Stimulated activated naive CD8-positive, alpha-beta T cell treated with anti-CD3 and anti-CD28 coated beads, Interleukin-15, Interleukin-2, amounts not matched to agents 100 ng/mL and 50 ng/mL, for 24 hours (primary cell): ENCODE measurements around the gene MADCAM1.

Source experiments
- H3K27ac Mint-ChIP-seq: one replicate; pipeline ENCODE4 v1.8.0; 2021; ENCODE audit warnings: mild to moderate bottlenecking, mixed read lengths
- H3K27me3 Mint-ChIP-seq: one replicate; pipeline ENCODE4 v1.8.0; 2021; ENCODE audit warnings: mixed read lengths
- H3K36me3 Mint-ChIP-seq: one replicate; pipeline ENCODE4 v1.8.0; 2021; ENCODE audit warnings: low read depth, mixed read lengths
- H3K4me1 Mint-ChIP-seq: one replicate; pipeline ENCODE4 v1.8.0; 2021; ENCODE audit warnings: low read depth, mixed read lengths
- H3K4me3 Mint-ChIP-seq: one replicate; pipeline ENCODE4 v1.8.0; 2021; ENCODE audit warnings: mild to moderate bottlenecking, mixed read lengths
- H3K9me3 Mint-ChIP-seq: one replicate; pipeline ENCODE4 v1.8.0; 2021; ENCODE audit warnings: mixed read lengths

The MADCAM1 gene

DNA sequence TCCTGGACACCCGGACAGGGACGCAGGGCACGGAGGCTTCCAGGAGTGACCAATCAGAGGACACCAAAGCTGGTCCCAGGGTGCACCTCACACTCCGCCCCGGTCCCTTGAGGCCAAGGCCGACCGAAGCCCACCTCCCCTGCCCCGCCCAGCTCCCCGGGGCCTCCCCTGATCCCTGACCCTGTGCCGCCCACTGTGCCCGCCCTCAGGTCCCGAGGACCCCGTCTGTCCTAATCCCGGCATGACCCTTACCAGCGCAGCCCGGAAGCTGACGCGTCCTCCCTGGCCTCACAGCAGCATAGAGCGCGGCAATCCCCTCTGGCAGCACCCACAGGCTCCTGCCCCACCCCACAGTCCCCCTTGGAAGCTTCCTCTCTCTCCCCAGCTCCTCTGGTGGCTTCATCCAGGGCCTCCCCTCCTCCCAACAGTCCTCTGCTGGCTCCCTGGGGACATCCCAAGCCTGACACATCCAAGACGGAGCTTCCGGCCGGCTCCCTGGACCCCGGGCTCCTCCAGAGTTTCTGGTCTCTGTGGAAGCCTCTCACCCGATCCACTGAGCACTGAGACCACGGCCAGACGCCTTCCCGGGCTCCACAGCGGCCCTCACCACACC, 27.9 kb downstream of the MADCAM1 start:
- Mint-ChIP-seq H3K27me3 (peaks cover 7% of the 10 kb centered on the region), H3K4me1 (no peaks in the 10 kb centered on the region), H3K36me3 (no peaks in the 10 kb centered on the region), H3K4me3 (no peak overlapping the region), H3K9me3 (no peaks in the 10 kb centered on the region), H3K27ac (no peak overlapping the region)

DNA sequence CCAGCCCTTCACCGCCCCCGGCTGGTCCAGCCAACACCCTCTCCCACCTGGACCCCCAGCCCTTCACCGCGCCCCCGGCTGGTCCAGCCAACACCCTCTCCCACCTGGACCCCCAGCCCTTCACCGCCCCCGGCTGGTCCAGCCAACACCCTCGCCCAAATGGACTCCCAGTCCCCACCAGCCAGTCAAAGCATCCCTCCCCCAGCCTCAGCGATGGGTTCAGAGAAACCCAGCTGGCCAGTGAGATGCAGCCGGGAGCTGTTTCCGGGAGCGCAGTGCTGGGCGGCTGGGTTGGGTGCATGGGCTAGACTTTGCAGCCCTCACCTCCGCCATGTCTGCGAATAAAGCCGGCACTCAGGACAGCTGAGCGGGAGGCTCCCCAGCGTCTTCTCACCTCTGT, 28.7 kb downstream of the MADCAM1 start:
- no peak overlapping the region for H3K27ac Mint-ChIP-seq
- peaks cover 7% of the 10 kb centered on the region for H3K27me3 Mint-ChIP-seq
- no peaks in the 10 kb centered on the region for H3K36me3 Mint-ChIP-seq
- no peak overlapping the region for H3K4me3 Mint-ChIP-seq
- H3K4me1 Mint-ChIP-seq: peaks cover under 1% of the 10 kb centered on the region
- no peaks in the 10 kb centered on the region for H3K9me3 Mint-ChIP-seq

DNA sequence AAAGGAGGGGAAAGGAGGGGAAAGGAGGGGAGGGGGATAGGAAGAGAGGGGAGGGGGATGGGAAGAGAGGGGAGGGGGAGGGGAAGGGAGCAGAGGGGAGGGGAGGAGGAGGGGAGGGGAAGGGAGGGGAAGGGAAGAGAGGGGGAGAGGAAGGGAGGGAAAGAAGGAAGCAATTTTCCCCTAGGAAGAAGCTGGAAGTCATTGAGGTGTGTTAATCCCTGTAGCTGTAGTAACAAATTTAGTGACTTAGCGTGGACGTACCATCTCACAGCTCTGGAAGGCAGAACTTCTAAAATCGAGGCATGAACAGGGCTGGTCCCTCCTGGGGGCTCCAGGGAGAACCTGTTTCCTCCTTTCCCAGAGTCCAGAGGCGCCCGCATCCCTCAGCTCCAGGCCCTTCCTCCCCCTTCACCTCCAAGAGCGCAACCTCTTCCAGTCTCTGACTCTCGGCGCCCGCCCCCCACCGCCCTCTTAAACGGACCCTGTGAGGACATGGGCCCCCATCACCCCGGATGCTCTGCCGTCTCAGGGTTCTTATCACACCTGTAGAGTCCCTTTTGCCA, 29.7 kb downstream of the MADCAM1 start:
- H3K27ac Mint-ChIP-seq: no peak overlapping the region
- H3K27me3 Mint-ChIP-seq: peaks cover 7% of the 10 kb centered on the region

DNA sequence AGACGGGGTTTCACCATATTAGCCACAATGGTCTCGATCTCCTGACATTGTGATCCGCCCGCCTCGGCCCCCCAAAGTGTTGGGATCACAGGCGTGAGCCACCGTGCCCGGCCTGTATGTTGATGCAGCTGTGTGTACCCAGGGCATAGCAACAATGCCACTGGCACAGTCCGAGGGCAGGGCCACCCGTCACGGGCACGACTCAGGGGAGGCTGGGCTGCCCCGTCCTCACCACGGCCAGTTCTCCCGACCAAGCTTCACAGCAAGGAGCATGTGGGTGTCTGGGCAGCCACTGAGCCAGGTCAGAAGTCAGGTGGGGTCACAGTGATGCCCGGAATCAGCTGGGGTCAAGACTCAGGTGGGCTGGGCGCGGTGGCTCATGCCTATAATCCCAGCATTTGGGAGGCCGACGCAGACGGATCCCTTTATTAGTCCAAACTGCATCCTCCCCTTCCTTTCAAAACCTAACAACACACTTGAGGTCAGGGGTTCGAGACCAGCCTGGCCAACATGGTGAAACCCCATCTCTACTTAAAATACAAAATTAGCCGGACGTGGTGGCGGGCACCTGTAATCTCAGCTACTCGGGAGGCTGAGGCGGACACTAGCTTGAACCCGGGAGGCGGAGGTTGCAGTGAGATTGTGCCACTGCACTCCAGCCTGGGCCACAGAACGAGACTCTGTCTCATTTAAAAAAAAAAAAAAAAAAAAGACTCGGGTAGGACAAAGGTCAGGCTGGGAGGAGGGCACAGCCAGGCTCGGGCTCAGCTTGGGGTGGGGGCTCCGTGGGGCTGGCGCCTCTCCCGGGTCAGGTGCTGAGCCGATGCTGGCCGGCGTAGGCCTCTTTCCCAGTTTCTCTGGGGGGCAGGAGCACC, 34.1 kb downstream of the MADCAM1 start:
- no peaks in the 10 kb centered on the region for H3K36me3 Mint-ChIP-seq
- H3K27me3 Mint-ChIP-seq: peaks cover 7% of the 10 kb centered on the region
- peak overlapping the region; percentile 85 for H3K4me3 Mint-ChIP-seq
- peak overlapping the region; percentile 87 for H3K27ac Mint-ChIP-seq
- peaks cover 30% of the 10 kb centered on the region for H3K4me1 Mint-ChIP-seq
- no peaks in the 10 kb centered on the region for H3K9me3 Mint-ChIP-seq

More for the DNA sequence above, 29.7 kb downstream of the MADCAM1 start:
- H3K9me3 Mint-ChIP-seq: no peaks in the 10 kb centered on the region
- H3K4me3 Mint-ChIP-seq: no peak overlapping the region
- peaks cover 10% of the 10 kb centered on the region for H3K4me1 Mint-ChIP-seq
- no peaks in the 10 kb centered on the region for H3K36me3 Mint-ChIP-seq

- H3K27ac Mint-ChIP-seq: peak overlapping the region; percentile 87
These were observed 34.9 kb downstream of the MADCAM1 start for GRCh38 chr19:531009-531752.

GRCh38 chr19:531753-532560, 35.7 kb downstream of the MADCAM1 start, which contains the start of gene CDC34:
CDC34 (plus strand) TSS chr19:531760; CDS start chr19:531932, 172 bp downstream.
- Mint-ChIP-seq H3K4me3 (peak within 1 kb of the TSS; percentile 90), H3K27ac (peak within 1 kb of the TSS; percentile 87), H3K27me3 (peaks cover 4% of the 10 kb centered on the region), H3K36me3 (no peaks in the 10 kb centered on the region), H3K4me1 (peaks cover 30% of the 10 kb centered on the region), H3K9me3 (no peaks in the 10 kb centered on the region)

More at GRCh38 chr19:531009-531752, 34.9 kb downstream of the MADCAM1 start:
- H3K9me3 Mint-ChIP-seq: no peaks in the 10 kb centered on the region
- H3K4me3 Mint-ChIP-seq: peak overlapping the region; percentile 85
- peaks cover 30% of the 10 kb centered on the region for H3K4me1 Mint-ChIP-seq
- H3K27me3 Mint-ChIP-seq: peaks cover 7% of the 10 kb centered on the region
- H3K36me3 Mint-ChIP-seq: no peaks in the 10 kb centered on the region

DNA sequence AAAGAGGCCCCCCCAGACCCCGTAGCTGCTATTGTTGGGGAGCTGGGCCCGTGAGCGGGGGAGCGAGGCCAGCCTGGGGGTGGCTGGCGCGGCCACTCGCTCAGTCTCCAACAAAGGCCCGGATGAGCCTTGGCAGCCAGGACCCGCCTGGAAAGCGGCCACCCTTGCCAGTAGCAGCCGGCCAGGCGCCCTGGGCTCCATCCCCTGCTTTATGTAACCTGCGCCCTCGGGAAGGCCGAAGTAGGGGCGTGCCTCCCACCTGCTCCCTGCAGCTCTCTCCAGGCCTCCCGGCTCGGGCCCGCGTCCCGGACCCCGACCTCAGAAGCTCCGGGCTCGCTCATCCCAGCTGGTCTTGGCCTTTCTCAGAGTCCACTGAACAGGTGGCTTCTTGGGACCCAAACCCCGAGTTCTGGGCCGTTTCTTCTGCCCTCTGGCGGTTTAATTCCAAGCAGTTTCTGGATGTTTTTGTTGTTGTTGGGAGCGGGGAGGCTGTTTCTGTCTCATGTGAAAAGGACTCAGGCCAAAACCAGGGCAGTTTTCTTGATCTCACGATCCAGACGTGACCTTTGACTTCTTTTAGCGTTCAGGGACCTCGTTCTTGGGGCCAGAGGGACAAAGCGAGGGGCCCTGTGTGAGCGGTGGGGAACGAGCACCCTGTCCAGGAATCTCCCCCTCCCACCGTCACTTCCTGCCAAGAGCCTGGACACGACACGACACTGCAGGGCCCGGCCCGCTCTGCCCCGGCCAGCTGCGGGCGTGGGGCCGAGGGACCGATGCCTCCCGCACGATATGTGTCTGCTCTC, 36.5 kb downstream of the MADCAM1 start:
- H3K4me1 Mint-ChIP-seq: peaks cover 30% of the 10 kb centered on the region
- H3K27ac Mint-ChIP-seq: peak overlapping the region; percentile 78
- no peaks in the 10 kb centered on the region for H3K36me3 Mint-ChIP-seq
- H3K27me3 Mint-ChIP-seq: peaks cover 4% of the 10 kb centered on the region
- H3K9me3 Mint-ChIP-seq: no peaks in the 10 kb centered on the region
- peak overlapping the region; percentile 90 for H3K4me3 Mint-ChIP-seq

- peak overlapping the region; percentile 90 for H3K4me3 Mint-ChIP-seq
- H3K27ac Mint-ChIP-seq: no peak overlapping the region
- H3K9me3 Mint-ChIP-seq: no peaks in the 10 kb centered on the region
- H3K4me1 Mint-ChIP-seq: peaks cover 30% of the 10 kb centered on the region
- H3K36me3 Mint-ChIP-seq: peaks cover 7% of the 10 kb centered on the region
- peaks cover under 1% of the 10 kb centered on the region for H3K27me3 Mint-ChIP-seq
These were observed 37.2 kb downstream of the MADCAM1 start for GRCh38 chr19:533364-534058.

GRCh38 chr19:534088-534487, 37.8 kb downstream of the MADCAM1 start:
- Mint-ChIP-seq H3K9me3 (no peaks in the 10 kb centered on the region), H3K4me1 (peaks cover 30% of the 10 kb centered on the region), H3K27ac (no peak overlapping the region), H3K4me3 (peak overlapping the region; percentile 43), H3K36me3 (peaks cover 7% of the 10 kb centered on the region), H3K27me3 (no peaks in the 10 kb centered on the region)

- Mint-ChIP-seq H3K27ac (no peak overlapping the region), H3K4me1 (peaks cover 27% of the 10 kb centered on the region), H3K4me3 (no peak overlapping the region), H3K9me3 (no peaks in the 10 kb centered on the region), H3K36me3 (peaks cover 7% of the 10 kb centered on the region), H3K27me3 (no peaks in the 10 kb centered on the region)
These were observed 38.9 kb downstream of the MADCAM1 start for GRCh38 chr19:535017-535835.

GRCh38 chr19:536031-536880, 40.0 kb downstream of the MADCAM1 start:
- no peaks in the 10 kb centered on the region for H3K27me3 Mint-ChIP-seq
- H3K27ac Mint-ChIP-seq: no peak overlapping the region
- H3K4me1 Mint-ChIP-seq: peaks cover 19% of the 10 kb centered on the region
- peaks cover 7% of the 10 kb centered on the region for H3K36me3 Mint-ChIP-seq
- H3K4me3 Mint-ChIP-seq: no peak overlapping the region
- H3K9me3 Mint-ChIP-seq: no peaks in the 10 kb centered on the region
